OCI-LY3 (cell line): Measurements from ENCODE around the gene EPHA6.

Source experiments
- H2AFZ ChIP-seq: fragments of 200-600, 300-600 bp; shearing (Covaris generic); 2 replicates; pipeline ENCODE4 v1.6.0; 2014; ENCODE audit warnings: antibody characterized with exemption, low read depth, low read length
- H3K27ac ChIP-seq: fragments of 200-600, 300-600 bp; sonication (generic); 2 replicates; pipeline ENCODE4 v1.5.1; 2014; ENCODE audit warnings: mild to moderate bottlenecking, low read length, moderate library complexity, mixed read lengths
- H3K27me3 ChIP-seq: fragments of 200-600, 300-600 bp; sonication (generic); 2 replicates; pipeline ENCODE4 v1.6.1; 2014; ENCODE audit warnings: low read depth, low read length, mixed read lengths
- H3K36me3 ChIP-seq: fragments of 200-600, 300-600 bp; sonication (generic); replicated peaks from 2 replicates; pipeline ENCODE3; 2014; ENCODE audit warnings: low read depth, low read length, mixed read lengths
- H3K4me1 ChIP-seq: fragments of 300-600, 200-600 bp; sonication (generic); 2 replicates; pipeline ENCODE4 v1.6.1; 2014; ENCODE audit warnings: low read length, mixed read lengths
- H3K4me2 ChIP-seq: fragments of 200-600, 300-600 bp; sonication (generic); 2 replicates; pipeline ENCODE4 v1.6.1; 2014; ENCODE audit warnings: low read length, mixed read lengths
- H3K4me3 ChIP-seq: fragments of 300-600, 200-600 bp; sonication (generic); 2 replicates; pipeline ENCODE4 v1.5.1; 2014; ENCODE audit warnings: antibody characterized with exemption, mild to moderate bottlenecking, low read length, moderate library complexity
- H3K79me2 ChIP-seq: fragments of 300-600, 200-600 bp; shearing (Covaris generic); 2 replicates; pipeline ENCODE4 v1.6.1; 2014; ENCODE audit warnings: mild to moderate bottlenecking, low read length, mixed read lengths
- H3K9ac ChIP-seq: fragments of 300-600, 200-600 bp; shearing (Covaris generic); 2 replicates; pipeline ENCODE4 v1.6.0; 2014; ENCODE audit warnings: mild to moderate bottlenecking, low read length, moderate library complexity
- H3K9me3 ChIP-seq: fragments of 200-600, 300-600 bp; shearing (Covaris generic); 2 replicates; pipeline ENCODE4 v1.6.1; 2014; ENCODE audit warnings: low read length, mixed read lengths; ENCODE audit not compliant: insufficient read depth
- H4K20me1 ChIP-seq: fragments of 200-600, 300-600 bp; sonication (generic); 2 replicates; pipeline ENCODE4 v1.6.1; 2016; ENCODE audit warnings: low read length, mixed read lengths; ENCODE audit not compliant: insufficient read depth
- CTCF ChIP-seq: fragments of 200-600, 300-600 bp; sonication (generic); IDR thresholded peaks from 2 replicates; pipeline ENCODE4 v1.5.1; 2014; ENCODE audit warnings: antibody characterized with exemption, low read length, low read depth
- EZH2phosphoT487 ChIP-seq: fragments of 200-600 bp; shearing (Covaris generic); IDR thresholded peaks from 2 replicates; pipeline ENCODE4 v1.6.1; 2018; ENCODE audit warnings: antibody characterized with exemption, mixed run types, low read depth

EPHA6 gene

GRCh38 chr3:97340940-97341339 is 526.5 kb downstream of the EPHA6 start:
- Histone ChIP-seq H3K36me3 (no peaks in the 10 kb centered on the region), H2AFZ (no peak overlapping the region), H3K27ac (no peak overlapping the region), H4K20me1 (no peaks in the 10 kb centered on the region), H3K79me2 (no peaks in the 10 kb centered on the region), H3K27me3 (no peaks in the 10 kb centered on the region), H3K9me3 (no peaks in the 10 kb centered on the region), H3K4me2 (no peak overlapping the region), H3K9ac (no peak overlapping the region), H3K4me1 (no peaks in the 10 kb centered on the region), H3K4me3 (no peak overlapping the region)
- no peak for TF ChIP-seq EZH2phosphoT487
- no peak for TF ChIP-seq CTCF

- Histone ChIP-seq H3K9me3 (no peaks in the 10 kb centered on the region), H2AFZ (no peak overlapping the region), H3K79me2 (no peaks in the 10 kb centered on the region), H3K36me3 (no peaks in the 10 kb centered on the region), H3K4me2 (no peak overlapping the region), H3K4me3 (no peak overlapping the region), H3K27me3 (no peaks in the 10 kb centered on the region), H3K9ac (no peak overlapping the region), H4K20me1 (no peaks in the 10 kb centered on the region), H3K4me1 (no peaks in the 10 kb centered on the region), H3K27ac (no peak overlapping the region)
- TF ChIP-seq EZH2phosphoT487 (no peak), CTCF (no peak)
Observed at GRCh38 chr3:97347780-97348179, 533.4 kb downstream of the EPHA6 start.

GRCh38 chr3:97350971-97351370 is 536.6 kb downstream of the EPHA6 start:
- Histone ChIP-seq H3K36me3 (no peaks in the 10 kb centered on the region), H2AFZ (no peak overlapping the region), H3K9me3 (no peaks in the 10 kb centered on the region), H3K79me2 (no peaks in the 10 kb centered on the region), H3K4me1 (no peaks in the 10 kb centered on the region), H3K27ac (no peak overlapping the region), H3K4me2 (no peak overlapping the region), H3K9ac (no peak overlapping the region), H4K20me1 (no peaks in the 10 kb centered on the region), H3K27me3 (no peaks in the 10 kb centered on the region), H3K4me3 (no peak overlapping the region)
- TF ChIP-seq CTCF (no peak), EZH2phosphoT487 (no peak)

- Histone ChIP-seq H3K79me2 (no peaks in the 10 kb centered on the region), H3K27me3 (no peaks in the 10 kb centered on the region), H3K4me2 (no peak overlapping the region), H3K9ac (no peak overlapping the region), H3K27ac (no peak overlapping the region), H3K9me3 (no peaks in the 10 kb centered on the region), H3K4me1 (peaks cover 3% of the 10 kb centered on the region; the same call in 1 of the 2 replicates), H2AFZ (no peak overlapping the region), H3K4me3 (no peak overlapping the region), H4K20me1 (no peaks in the 10 kb centered on the region), H3K36me3 (no peaks in the 10 kb centered on the region)
- peak; percentile 6; the same call in 1 of the 2 replicates for TF ChIP-seq CTCF
- no peak for TF ChIP-seq EZH2phosphoT487
Observed at GRCh38 chr3:97353176-97353575, 538.8 kb downstream of the EPHA6 start.
